ENCODE data around the gene PNMA1. TPM values are rescaled to one million over a fixed set of nuclear protein-coding genes. Genes with fewer than 3 reads are reported as not detected.

The PNMA1 gene, protein sequence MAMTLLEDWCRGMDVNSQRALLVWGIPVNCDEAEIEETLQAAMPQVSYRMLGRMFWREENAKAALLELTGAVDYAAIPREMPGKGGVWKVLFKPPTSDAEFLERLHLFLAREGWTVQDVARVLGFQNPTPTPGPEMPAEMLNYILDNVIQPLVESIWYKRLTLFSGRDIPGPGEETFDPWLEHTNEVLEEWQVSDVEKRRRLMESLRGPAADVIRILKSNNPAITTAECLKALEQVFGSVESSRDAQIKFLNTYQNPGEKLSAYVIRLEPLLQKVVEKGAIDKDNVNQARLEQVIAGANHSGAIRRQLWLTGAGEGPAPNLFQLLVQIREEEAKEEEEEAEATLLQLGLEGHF
- total RNA-seq (ENCODE audit: insufficient read depth, low replicate concordance) = 42.1 TPM

DNA sequence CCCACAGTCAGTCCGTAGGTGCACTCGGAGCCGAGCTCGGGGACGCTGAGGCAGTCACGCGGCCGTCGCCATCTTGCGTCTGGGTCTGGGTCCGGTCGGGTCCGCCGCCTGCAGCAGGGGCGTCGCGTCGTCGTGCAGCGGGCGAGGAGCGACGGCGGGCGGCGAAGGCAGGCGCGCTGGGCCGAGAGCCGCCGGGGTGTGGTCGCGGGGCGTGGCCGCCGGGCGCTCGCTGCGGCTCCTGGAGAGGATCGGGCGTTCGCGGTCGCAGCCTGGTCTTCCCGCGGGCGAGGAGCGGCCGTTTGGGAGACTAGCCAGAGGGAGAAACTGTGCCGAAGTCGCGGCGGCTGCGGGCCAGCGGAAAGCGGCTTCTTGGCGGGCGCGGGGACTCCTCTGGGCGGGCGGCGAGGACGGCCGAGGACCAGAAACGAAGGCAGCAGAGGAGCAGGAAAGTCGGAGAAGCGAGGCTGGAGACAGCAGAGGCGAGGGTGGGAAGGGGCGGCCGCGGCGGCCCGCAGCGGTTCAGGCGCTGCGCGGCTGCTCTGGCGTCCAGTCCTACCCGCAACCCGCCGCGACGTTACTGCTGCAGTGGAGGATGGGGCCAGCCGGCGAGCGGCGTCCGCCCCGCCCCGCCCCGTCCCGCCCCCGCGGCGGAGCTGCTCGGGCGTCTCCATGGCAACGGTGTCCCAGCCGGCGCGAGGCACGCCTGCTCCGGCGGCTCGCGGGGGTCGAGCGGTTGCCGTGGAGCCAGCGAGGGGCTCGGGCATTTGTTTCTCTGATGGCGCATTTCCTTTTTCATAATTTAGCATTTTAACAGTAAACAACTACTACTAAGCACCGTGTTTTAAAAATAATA is at the start of gene PNMA1:
TSS of gene PNMA1 (minus strand) at position 582 of the 853 bp plus-strand sequence. CDS start 745 bp downstream, outside the sequence.
- DNase-seq (ENCODE audit: low spot score) = peak; percentile 90

DNA sequence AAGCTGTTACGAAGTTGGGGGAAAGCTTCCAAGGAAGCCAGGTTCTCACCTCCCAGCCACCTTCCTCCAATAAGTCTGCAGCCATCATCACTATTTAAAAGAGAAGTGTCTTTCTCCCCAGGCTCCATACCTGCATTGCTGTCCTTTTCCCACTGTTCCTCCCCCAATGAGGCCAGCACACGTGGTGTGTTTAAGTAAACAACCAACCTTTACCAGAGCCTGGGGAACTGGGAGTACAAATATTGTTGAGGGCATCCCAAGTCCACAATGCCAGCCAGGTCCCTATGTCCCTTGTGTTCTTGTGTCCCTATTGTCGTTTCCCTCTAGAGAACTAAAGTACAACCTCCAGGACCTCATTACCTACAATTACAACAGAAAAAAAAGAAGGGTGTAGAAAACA is 49.2 kb upstream of the PNMA1 start:
- DNase-seq (ENCODE audit: low spot score) = no peak

DNA sequence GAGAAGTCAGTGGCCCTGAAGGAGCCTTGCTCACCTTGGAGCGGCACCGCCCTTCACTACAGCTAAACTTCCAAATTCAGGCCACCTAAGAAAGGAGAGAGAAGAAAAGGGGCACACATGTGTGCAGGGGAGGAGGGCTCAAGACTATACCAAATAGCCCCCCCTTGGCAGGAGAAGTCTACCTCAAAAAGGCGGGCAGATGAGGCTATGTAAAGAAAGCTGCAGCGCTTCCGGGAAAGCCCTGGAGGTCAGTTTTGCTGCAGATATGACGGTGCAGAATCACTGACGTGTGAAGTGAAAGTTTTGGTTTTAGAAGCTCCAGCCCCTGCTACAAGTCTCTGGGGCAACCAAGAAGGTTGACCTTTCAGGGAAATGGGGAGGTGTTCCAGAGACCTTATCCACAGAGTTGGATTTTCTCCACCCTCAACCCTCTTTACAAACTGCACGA is 48.2 kb upstream of the PNMA1 start:
- DNase-seq (ENCODE audit: low spot score) = no peak

GRCh38 chr14:73761618-73762355 is 47.6 kb upstream of the PNMA1 start:
- DNase-seq (ENCODE audit: low spot score) = no peak

GRCh38 chr14:73760598-73761586 is 46.7 kb upstream of the PNMA1 start:
- DNase-seq (ENCODE audit: low spot score) = no peak

DNA sequence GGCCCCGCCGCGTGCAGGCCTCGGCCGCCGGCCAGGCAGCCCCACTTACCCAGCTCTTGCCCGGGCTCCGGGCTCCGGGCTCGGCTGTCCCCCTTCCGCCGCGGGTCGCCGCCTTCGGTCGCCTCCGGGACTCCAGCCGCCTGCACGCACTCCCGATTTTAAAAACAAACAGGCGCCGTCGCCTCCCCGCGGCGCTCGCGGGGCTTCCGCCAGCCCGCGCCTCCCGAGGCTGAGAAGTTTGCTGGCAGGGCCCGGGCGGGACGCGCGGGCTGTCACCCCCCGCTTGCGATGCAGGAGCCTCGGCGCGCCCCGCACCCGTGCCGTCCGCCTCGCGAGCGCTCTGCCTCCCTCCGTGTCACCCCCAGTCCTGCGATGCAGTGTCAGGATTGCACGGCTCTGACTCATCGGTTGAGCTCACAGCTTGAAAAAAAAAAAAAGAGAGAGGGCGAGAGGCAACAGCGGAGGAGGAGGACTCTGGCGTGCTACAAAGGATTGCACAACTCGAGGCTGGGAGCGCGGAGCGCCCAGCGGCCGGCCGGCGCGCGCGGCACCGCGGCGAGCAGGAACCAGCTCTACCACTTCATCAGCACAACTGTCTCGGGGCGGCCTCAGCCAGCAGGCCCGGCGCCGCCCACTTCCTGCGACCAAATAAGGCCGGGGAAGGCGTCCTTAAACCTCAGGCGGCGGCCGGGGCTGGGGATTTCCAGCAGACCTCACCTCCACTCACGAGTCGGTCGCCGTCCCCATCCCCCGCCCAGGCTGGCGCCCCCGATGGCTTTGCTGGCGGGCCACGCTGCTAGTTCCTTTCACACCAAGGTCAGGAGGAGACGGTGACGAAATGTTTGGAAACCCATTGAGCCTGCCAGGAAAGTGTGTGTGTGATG is 45.8 kb upstream of the PNMA1 start:
- DNase-seq (ENCODE audit: low spot score) = peak; percentile 99

- peak; percentile 80 for DNase-seq (ENCODE audit: low spot score)
Observed at GRCh38 chr14:73759183-73759713, 45.1 kb upstream of the PNMA1 start.

- peak; percentile 61 for DNase-seq (ENCODE audit: low spot score)
Observed at GRCh38 chr14:73758392-73759182, 44.4 kb upstream of the PNMA1 start.

- no peak for DNase-seq (ENCODE audit: low spot score)
Observed at GRCh38 chr14:73757876-73758391, 43.8 kb upstream of the PNMA1 start.

- DNase-seq (ENCODE audit: low spot score) = no peak
Observed at GRCh38 chr14:73757381-73757780, 43.2 kb upstream of the PNMA1 start.

- DNase-seq (ENCODE audit: low spot score) = peak; percentile 54
Observed at GRCh38 chr14:73755434-73756014, 41.3 kb upstream of the PNMA1 start.

DNA sequence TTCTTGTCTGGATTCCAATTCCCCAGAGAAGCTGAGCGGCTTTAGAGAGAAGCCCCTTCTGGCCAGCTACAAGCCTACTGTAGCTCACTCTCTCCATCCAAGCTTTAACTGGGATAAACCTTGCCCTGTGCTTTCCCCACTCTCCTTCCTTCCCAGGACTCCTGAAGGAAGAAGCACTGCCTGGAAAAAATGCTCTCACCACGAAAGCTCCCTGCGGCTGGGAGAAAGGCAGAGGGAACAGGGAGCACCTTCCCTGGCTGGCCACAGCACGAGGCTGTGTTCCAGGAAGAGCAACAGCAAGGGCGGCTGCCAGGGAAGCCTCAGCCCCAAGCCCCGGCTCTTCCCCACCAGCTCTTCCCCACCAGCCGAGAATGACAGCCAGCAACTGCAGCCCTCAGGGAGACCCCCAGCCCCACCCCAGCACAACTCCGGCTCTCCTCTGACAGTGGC is 40.8 kb upstream of the PNMA1 start:
- DNase-seq (ENCODE audit: low spot score) = peak; percentile 84

GRCh38 chr14:73753887-73754795 is 40.0 kb upstream of the PNMA1 start:
- peak; percentile 44 for DNase-seq (ENCODE audit: low spot score)

GRCh38 chr14:73753124-73753886 is 39.1 kb upstream of the PNMA1 start:
- peak; percentile 78 for DNase-seq (ENCODE audit: low spot score)

GRCh38 chr14:73752297-73752992 is 38.3 kb upstream of the PNMA1 start:
- peak; percentile 83 for DNase-seq (ENCODE audit: low spot score)

All from umbilical cord (tissue), 2 donors.